SK-N-SH (cell line): ENCODE measurements around the gene PGAM2. TPM values are rescaled to one million over a fixed set of nuclear protein-coding genes. Genes with fewer than 3 reads are reported as not detected.

ENCODE experiments used
- CTCF ChIA-PET: fragments of 300-600, 350-600 bp; formaldehyde crosslinking; extraction: SDS; loops from one replicate; lab custom pipeline; 2021; lab: Yijun Ruan, JAX
- POLR2A ChIA-PET: fragments of 350-600 bp; sonication (Branson Sonifier 250); formaldehyde crosslinking; extraction: SDS; loops from one replicate; lab custom pipeline; 2020; ENCODE audit warnings: antibody characterized with exemption, inconsistent platforms; lab: Yijun Ruan, JAX
- DNase-seq: peaks from one replicate; pipeline ENCODE4 v3.0.0; 2012
- H2AFZ ChIP-seq: fragments of 200-600 bp; sonication (generic); 2 replicates; pipeline ENCODE4 v1.8.1; 2016; ENCODE audit warnings: antibody characterized with exemption, mild to moderate bottlenecking, low read depth
- H3F3A ChIP-seq: fragments of 200-600 bp; sonication (generic); replicated peaks from 2 replicates; pipeline ENCODE3; 2016; ENCODE audit warnings: antibody characterized with exemption, mild to moderate bottlenecking; ENCODE audit not compliant: insufficient read depth
- H3K27ac ChIP-seq, 2 experiments: fragments of 200-500 bp in 1 of 2; fragments of 200-600 bp in 1 of 2; sonication (Bioruptor generic) in 1 of 2; sonication (generic), shearing (Covaris generic) in 1 of 2; 2 replicates each; pipeline versions ENCODE4 v1.5.1 to v1.6.1; 2014 to 2016; ENCODE audit warnings: low read depth in 2 of 2, inconsistent platforms in 1 of 2, low read length in 1 of 2, mild to moderate bottlenecking in 1 of 2, mixed read lengths in 1 of 2
- H3K27me3 ChIP-seq: fragments of 200-600 bp; sonication (generic), shearing (Covaris generic); 2 replicates; pipeline ENCODE4 v1.6.1; 2016; ENCODE audit warnings: mixed run types; ENCODE audit not compliant: insufficient read depth
- H3K36me3 ChIP-seq, 2 experiments: fragments of 200-500 bp in 1 of 2; fragments of 200-600 bp in 1 of 2; sonication (Bioruptor generic) in 1 of 2; sonication (generic) in 1 of 2; replicated peaks in 1 of 2; 2 replicates each; pipeline versions ENCODE3 to v1.5.1; 2014 to 2016; ENCODE audit warnings: low read length in 1 of 2, mild to moderate bottlenecking in 1 of 2; ENCODE audit not compliant: insufficient read depth in 2 of 2, control insufficient read depth in 1 of 2
- H3K4me1 ChIP-seq, 2 experiments: fragments of 200-500 bp in 1 of 2; fragments of 200-600 bp in 1 of 2; sonication (Bioruptor generic) in 1 of 2; sonication (generic), shearing (Covaris generic) in 1 of 2; 2 replicates each; pipeline versions ENCODE4 v1.5.1 to v1.6.1; 2014 to 2016; ENCODE audit warnings: low read depth in 1 of 2, low read length in 1 of 2, mixed run types in 1 of 2; ENCODE audit not compliant: insufficient read depth in 2 of 2, control insufficient read depth in 1 of 2
- H3K4me2 ChIP-seq: fragments of 200-600 bp; sonication (generic), shearing (Covaris generic); 2 replicates; pipeline ENCODE4 v1.6.1; 2017; ENCODE audit warnings: mixed run types
- H3K4me3 ChIP-seq, 2 experiments: fragments of 200-500 bp in 1 of 2; fragments of 200-600 bp in 1 of 2; sonication (Bioruptor generic) in 1 of 2; sonication (generic), shearing (Covaris generic) in 1 of 2; 2 replicates each; pipeline versions ENCODE4 v1.5.1 to v1.8.1; 2014 to 2016; ENCODE audit warnings: low read depth in 2 of 2, inconsistent platforms in 1 of 2, low read length in 1 of 2, mild to moderate bottlenecking in 1 of 2, mixed read lengths in 1 of 2, moderate library complexity in 1 of 2
- H3K79me2 ChIP-seq: fragments of 200-600 bp; sonication (generic); 2 replicates; pipeline ENCODE4 v1.8.1; 2017; ENCODE audit warnings: mild to moderate bottlenecking; ENCODE audit not compliant: insufficient read depth
- H3K9ac ChIP-seq: fragments of 200-600 bp; sonication (generic); 2 replicates; pipeline ENCODE4 v1.6.1; 2017; ENCODE audit warnings: mixed run types
- H3K9me2 ChIP-seq: fragments of 200-600 bp; sonication (generic); 2 replicates; pipeline ENCODE4 v1.6.1; 2017; ENCODE audit warnings: mixed run types
- H3K9me3 ChIP-seq: fragments of 200-600 bp; sonication (generic); 2 replicates; pipeline ENCODE4 v1.6.1; 2017; ENCODE audit warnings: mixed run types, mild to moderate bottlenecking, moderate library complexity
- H4K20me1 ChIP-seq: fragments of 200-600 bp; sonication (generic); 2 replicates; pipeline ENCODE4 v1.6.1; 2017; ENCODE audit warnings: mild to moderate bottlenecking, mixed run types; ENCODE audit not compliant: insufficient read depth
- CHD2 ChIP-seq: fragments of 150-350 bp; IDR thresholded peaks from 2 replicates; pipeline ENCODE4 v1.6.1; 2018; ENCODE audit warnings: low read length; ENCODE audit not compliant: partially characterized antibody
- ELF1 ChIP-seq: IDR thresholded peaks from 2 replicates; pipeline ENCODE4 v1.4.0; 2012
- EP300 ChIP-seq, 2 experiments: IDR thresholded peaks; 2 replicates each; pipeline versions ENCODE4 v1.4.0 to v1.6.1; 2012; ENCODE audit warnings: borderline replicate concordance in 1 of 2, low read depth in 1 of 2, low read length in 1 of 2
- EZH2phosphoT487 ChIP-seq: fragments of 200-600 bp; sonication (generic); IDR thresholded peaks from 2 replicates; pipeline ENCODE4 v1.6.1; 2017; ENCODE audit warnings: low read depth, mixed run types, mild to moderate bottlenecking, antibody characterized with exemption, moderate library complexity, borderline replicate concordance
- FOSL2 ChIP-seq: IDR thresholded peaks from 2 replicates; pipeline ENCODE4 v1.4.0; 2012; ENCODE audit warnings: low read depth, mild to moderate bottlenecking, moderate library complexity, borderline replicate concordance
- FOXJ3 ChIP-seq: sonication (generic); formaldehyde crosslinking; IDR thresholded peaks from 2 replicates; pipeline ENCODE4 v1.5.1; 2020; ENCODE audit warnings: mild to moderate bottlenecking, missing genetic modification reagents
- GATA2 ChIP-seq: sonication (generic); formaldehyde crosslinking; IDR thresholded peaks from 2 replicates; pipeline ENCODE4 v1.5.0; 2020; ENCODE audit warnings: mild to moderate bottlenecking, missing genetic modification reagents
- JUND ChIP-seq: IDR thresholded peaks from 2 replicates; pipeline ENCODE4 v1.4.0; 2012
- MEF2A ChIP-seq: IDR thresholded peaks from 2 replicates; pipeline ENCODE4 v1.4.0; 2012; ENCODE audit warnings: low read depth, borderline replicate concordance
- NRF1 ChIP-seq: IDR thresholded peaks from 2 replicates; pipeline ENCODE4 v1.6.1; 2012; ENCODE audit warnings: low read depth, mild to moderate bottlenecking, low read length
- RFX5 ChIP-seq: IDR thresholded peaks from 2 replicates; pipeline ENCODE4 v1.6.1; 2012; ENCODE audit warnings: mild to moderate bottlenecking, improper control_type of control experiment, low read length
- SMC3 ChIP-seq: IDR thresholded peaks from 2 replicates; pipeline ENCODE4 v1.6.1; 2012; ENCODE audit warnings: low read depth, low read length, improper control_type of control experiment
- TAF1 ChIP-seq: IDR thresholded peaks from 2 replicates; pipeline ENCODE4 v1.6.1; 2012; ENCODE audit warnings: low read depth, mild to moderate bottlenecking, low read length, moderate library complexity, borderline replicate concordance
- TEAD4 ChIP-seq: IDR thresholded peaks from 2 replicates; pipeline ENCODE4 v1.4.0; 2012; ENCODE audit warnings: mild to moderate bottlenecking, borderline replicate concordance; ENCODE audit not compliant: insufficient read depth
- USF1 ChIP-seq: IDR thresholded peaks from 2 replicates; pipeline ENCODE4 v1.4.0; 2012; ENCODE audit warnings: low read depth, borderline replicate concordance
- WGBS: methylation state at CpG from one replicate; pipeline ENCODE4 v1.1.6; 2017; ENCODE audit warnings: low lambda C conversion rate; 5-methylcytosine and 5-hydroxymethylcytosine counted together
- polyA plus RNA-seq, 3 experiments: library from polyadenylated mRNA; depleted of rRNA; stranded (reverse); fragments of >200 nt; gene quantifications; 2 replicates each; pipeline ENCODE4 v1.2.3, GENCODE V29; 2012
- TF ChIP-seq, protein P1 (sequence below): fragments of 150-350 bp; IDR thresholded peaks from 2 replicates; pipeline ENCODE4 v1.6.1; 2016; ENCODE audit warnings: mild to moderate bottlenecking, low read depth, low read length
- TF ChIP-seq, protein P2 (sequence below): IDR thresholded peaks from 2 replicates; pipeline ENCODE4 v1.4.0; 2012; ENCODE audit warnings: low read depth, borderline replicate concordance
- TF ChIP-seq, protein P3 (sequence below): fragments of 150-350 bp; IDR thresholded peaks from 2 replicates; pipeline ENCODE4 v1.6.1; 2017; ENCODE audit warnings: antibody characterized with exemption, low read length, low read depth, borderline replicate concordance

The PGAM2 gene
- polyA plus RNA-seq, 1 of the 3 experiments (the other 2 are of a cell fraction): 0.79 TPM

DNA sequence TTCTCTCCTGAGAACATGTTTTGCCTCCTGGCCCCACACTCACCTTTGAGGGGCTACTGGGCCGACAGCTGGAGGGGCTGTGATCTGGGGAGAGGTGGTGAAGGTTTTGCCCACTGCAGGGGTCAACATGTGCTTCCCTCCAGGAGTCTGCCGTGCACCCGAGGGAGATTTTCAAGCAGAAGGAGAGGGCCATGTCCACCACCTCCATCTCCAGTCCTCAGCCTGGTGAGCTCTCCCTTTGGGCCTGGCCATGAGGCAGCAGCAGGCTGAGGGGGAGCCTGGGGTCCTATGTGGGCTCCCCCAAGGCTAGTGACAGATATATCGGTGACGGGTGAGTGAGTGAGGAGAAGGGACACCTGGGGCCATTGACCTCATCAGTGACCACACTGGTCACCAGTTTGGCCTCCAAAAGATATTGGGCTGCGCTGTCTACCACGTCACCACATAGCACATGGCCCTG is 6.6 kb downstream of the PGAM2 start (continued):
- TF ChIP-seq RFX5 (no peak), SMC3 (no peak), USF1 (no peak), ELF1 (no peak), CHD2 (no peak), EZH2phosphoT487 (no peak), FOSL2 (no peak), JUND (no peak), FOXJ3 (CRISPR knock-in tag) (no peak), MEF2A (no peak)
- TF ChIP-seq, protein P1, sequence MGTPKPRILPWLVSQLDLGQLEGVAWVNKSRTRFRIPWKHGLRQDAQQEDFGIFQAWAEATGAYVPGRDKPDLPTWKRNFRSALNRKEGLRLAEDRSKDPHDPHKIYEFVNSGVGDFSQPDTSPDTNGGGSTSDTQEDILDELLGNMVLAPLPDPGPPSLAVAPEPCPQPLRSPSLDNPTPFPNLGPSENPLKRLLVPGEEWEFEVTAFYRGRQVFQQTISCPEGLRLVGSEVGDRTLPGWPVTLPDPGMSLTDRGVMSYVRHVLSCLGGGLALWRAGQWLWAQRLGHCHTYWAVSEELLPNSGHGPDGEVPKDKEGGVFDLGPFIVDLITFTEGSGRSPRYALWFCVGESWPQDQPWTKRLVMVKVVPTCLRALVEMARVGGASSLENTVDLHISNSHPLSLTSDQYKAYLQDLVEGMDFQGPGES: no peak
- TF ChIP-seq, protein P2, sequence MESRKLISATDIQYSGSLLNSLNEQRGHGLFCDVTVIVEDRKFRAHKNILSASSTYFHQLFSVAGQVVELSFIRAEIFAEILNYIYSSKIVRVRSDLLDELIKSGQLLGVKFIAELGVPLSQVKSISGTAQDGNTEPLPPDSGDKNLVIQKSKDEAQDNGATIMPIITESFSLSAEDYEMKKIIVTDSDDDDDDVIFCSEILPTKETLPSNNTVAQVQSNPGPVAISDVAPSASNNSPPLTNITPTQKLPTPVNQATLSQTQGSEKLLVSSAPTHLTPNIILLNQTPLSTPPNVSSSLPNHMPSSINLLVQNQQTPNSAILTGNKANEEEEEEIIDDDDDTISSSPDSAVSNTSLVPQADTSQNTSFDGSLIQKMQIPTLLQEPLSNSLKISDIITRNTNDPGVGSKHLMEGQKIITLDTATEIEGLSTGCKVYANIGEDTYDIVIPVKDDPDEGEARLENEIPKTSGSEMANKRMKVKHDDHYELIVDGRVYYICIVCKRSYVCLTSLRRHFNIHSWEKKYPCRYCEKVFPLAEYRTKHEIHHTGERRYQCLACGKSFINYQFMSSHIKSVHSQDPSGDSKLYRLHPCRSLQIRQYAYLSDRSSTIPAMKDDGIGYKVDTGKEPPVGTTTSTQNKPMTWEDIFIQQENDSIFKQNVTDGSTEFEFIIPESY: no peak

- no peak overlapping the region for H3K9ac ChIP-seq
- H3K27me3 ChIP-seq: no peaks in the 10 kb centered on the region
- peaks cover 54 to 71% of the 10 kb centered on the region in 2 experiments for H3K36me3 ChIP-seq
- WGBS: 96% methylated on average over 29 of the region's 30 CpGs
- no peaks in the 10 kb centered on the region for H3K9me3 ChIP-seq
- CTCF ChIA-PET: interaction anchor here (1.0 to 1.1 kb wide), 2 partner anchors 10 to 14 kb away, joined by 3 read pairs; partner anchors contain the start of gene DBNL
- peaks cover 13% of the 10 kb centered on the region for H3F3A ChIP-seq
- no peaks in the 10 kb centered on the region; a peak in 1 of 4 replicates for H3K4me1 ChIP-seq
- H3K4me3 ChIP-seq: no peak overlapping the region
- TF ChIP-seq, protein P3, sequence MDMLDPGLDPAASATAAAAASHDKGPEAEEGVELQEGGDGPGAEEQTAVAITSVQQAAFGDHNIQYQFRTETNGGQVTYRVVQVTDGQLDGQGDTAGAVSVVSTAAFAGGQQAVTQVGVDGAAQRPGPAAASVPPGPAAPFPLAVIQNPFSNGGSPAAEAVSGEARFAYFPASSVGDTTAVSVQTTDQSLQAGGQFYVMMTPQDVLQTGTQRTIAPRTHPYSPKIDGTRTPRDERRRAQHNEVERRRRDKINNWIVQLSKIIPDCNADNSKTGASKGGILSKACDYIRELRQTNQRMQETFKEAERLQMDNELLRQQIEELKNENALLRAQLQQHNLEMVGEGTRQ: no peak
- no peak for TF ChIP-seq TEAD4
- no peak for TF ChIP-seq FOSL2
- TF ChIP-seq TAF1: no peak
- TF ChIP-seq NRF1: no peak
- TF ChIP-seq SMC3: no peak
- TF ChIP-seq JUND: no peak
- no peak for TF ChIP-seq EP300 (IDR thresholded peaks at IDR 0.05; ENCODE audit: borderline replicate concordance in 1 of 2, low read depth in 1 of 2, low read length in 1 of 2)
- TF ChIP-seq RFX5: no peak
- TF ChIP-seq MEF2A: no peak
- TF ChIP-seq, protein P2: no peak
- no peak for TF ChIP-seq GATA2 (CRISPR knock-in tag)
- no peak for DNase-seq
- POLR2A ChIA-PET: interaction anchor here (0.7 to 1.5 kb wide), 3 partner anchors 8 to 14 kb away, joined by 3 to 4 read pairs (median 3); partner anchors contain the start of genes DBNL and PGAM2
- H2AFZ ChIP-seq: no peak overlapping the region
- H3K79me2 ChIP-seq: peaks cover 31% of the 10 kb centered on the region
- H3K4me2 ChIP-seq: no peak overlapping the region
- H3K9me2 ChIP-seq: no peaks in the 10 kb centered on the region
- peaks cover 31% of the 10 kb centered on the region; the same call in 1 of the 2 replicates for H4K20me1 ChIP-seq
- H3K27ac ChIP-seq: no peak overlapping the region
These were observed 7.3 kb downstream of the PGAM2 start for GRCh38 chr7:44057849-44058758.
